CD8-positive, alpha-beta memory T cell (primary cell): Measurements from ENCODE around the gene DNAJC13. TPM values are rescaled to one million over a fixed set of nuclear protein-coding genes. Genes with fewer than 3 reads are reported as not detected.

ENCODE experiments used
- CTCF ChIA-PET: fragments of 350-600 bp; sonication (Branson Sonifier 250); formaldehyde crosslinking; loops from one replicate; lab custom pipeline; 2021; ENCODE audit warnings: antibody characterized with exemption; lab: Charles Lee
- POLR2A ChIA-PET: fragments of 350-600 bp; sonication (Branson Sonifier 250); formaldehyde crosslinking; loops from one replicate; lab custom pipeline; 2021; ENCODE audit warnings: antibody characterized with exemption; lab: Charles Lee
- DNase-seq, 5 donors: peaks; one replicate each; pipeline versions ENCODE4 v3.0.0 to v3.0.0-alpha.2; 2020 to 2022; ENCODE audit warnings: mixed read lengths in 1 of 5
- H3K27ac ChIP-seq: one replicate; pipeline ENCODE4 v1.7.0; 2013; ENCODE audit warnings: low read depth, mild to moderate bottlenecking, low read length, moderate library complexity
- H3K27me3 ChIP-seq: 2 replicates; pipeline ENCODE4 v1.7.0; 2013; ENCODE audit warnings: low read length, mild to moderate bottlenecking; ENCODE audit not compliant: insufficient read depth, poor library complexity, severe bottlenecking
- H3K36me3 ChIP-seq: 2 replicates; pipeline ENCODE4 v1.7.0; 2013; ENCODE audit warnings: mild to moderate bottlenecking, low read length, moderate library complexity; ENCODE audit not compliant: insufficient read depth
- H3K4me1 ChIP-seq: 2 replicates; pipeline ENCODE4 v1.7.0; 2013; ENCODE audit warnings: mild to moderate bottlenecking, low read length, moderate library complexity; ENCODE audit not compliant: insufficient read depth
- H3K4me3 ChIP-seq: 2 replicates; pipeline ENCODE4 v1.7.0; 2013; ENCODE audit warnings: mild to moderate bottlenecking, low read length
- H3K9me3 ChIP-seq: 2 replicates; pipeline ENCODE4 v1.7.0; 2013; ENCODE audit warnings: mild to moderate bottlenecking, low read length
- H3K27ac Mint-ChIP-seq, 8 donors: one replicate each; pipeline ENCODE4 v1.8.0; 2020 to 2021; ENCODE audit warnings: mixed read lengths in 8 of 8, mild to moderate bottlenecking in 6 of 8, inconsistent platforms in 3 of 8, moderate library complexity in 3 of 8
- H3K27me3 Mint-ChIP-seq, 2 donors: one replicate each; pipeline ENCODE4 v1.8.0; 2020 to 2021; ENCODE audit warnings: mixed read lengths in 2 of 2, mild to moderate bottlenecking in 1 of 2, moderate library complexity in 1 of 2
- H3K36me3 Mint-ChIP-seq, 3 donors: one replicate each; pipeline ENCODE4 v1.8.0; 2020 to 2021; ENCODE audit warnings: mixed read lengths in 3 of 3, inconsistent platforms in 1 of 3, mild to moderate bottlenecking in 1 of 3
- H3K4me1 Mint-ChIP-seq, 3 donors: one replicate each; pipeline ENCODE4 v1.8.0; 2020 to 2021; ENCODE audit warnings: mixed read lengths in 3 of 3, inconsistent platforms in 1 of 3, mild to moderate bottlenecking in 1 of 3
- H3K4me3 Mint-ChIP-seq, 7 donors: one replicate each; pipeline ENCODE4 v1.8.0; 2020 to 2021; ENCODE audit warnings: mixed read lengths in 7 of 7, mild to moderate bottlenecking in 6 of 7, moderate library complexity in 4 of 7, inconsistent platforms in 2 of 7
- H3K9me3 Mint-ChIP-seq, 5 donors: one replicate each; pipeline ENCODE4 v1.8.0; 2020 to 2022; ENCODE audit warnings: mixed read lengths in 5 of 5, mild to moderate bottlenecking in 3 of 5, moderate library complexity in 2 of 5, inconsistent platforms in 1 of 5
- polyA plus RNA-seq: library from polyadenylated mRNA; unstranded; fragments of 300-500 nt; fragmentation: Illumina TruSeq; gene quantifications from one replicate; pipeline ENCODE4 v1.2.3, GENCODE V29; 2021
- total RNA-seq, 2 experiments: library from RNA; stranded (reverse); gene quantifications; one replicate each; pipeline ENCODE4 v1.2.3, GENCODE V29; 2021

The DNAJC13 gene
- total and polyA plus RNA-seq, 3 experiments from 2014 or later = 8.3 to 41.7 (median 41.4) TPM

- ChIA-PET POLR2A (no interaction called here), CTCF (no interaction called here)
- H3K4me1 ChIP-seq = peaks cover 13% of the 10 kb centered on the region
- H3K27ac ChIP-seq = no peak overlapping the region
- H3K27me3 ChIP-seq = no peaks in the 10 kb centered on the region
- H3K36me3 ChIP-seq = no peaks in the 10 kb centered on the region
- Mint-ChIP-seq H3K27ac (no peak overlapping the region), H3K9me3 (no peaks in the 10 kb centered on the region), H3K27me3 (peaks cover 3 to 7% of the 10 kb centered on the region in 2 donors), H3K4me3 (peak overlapping the region in 1 of 7 donors; percentile 11), H3K36me3 (peaks cover 0 to 13% (median 0%) of the 10 kb centered on the region in 3 donors), H3K4me1 (peaks cover 15 to 24% (median 19%) of the 10 kb centered on the region in 3 donors)
- no peak overlapping the region for H3K4me3 ChIP-seq
- H3K9me3 ChIP-seq = no peaks in the 10 kb centered on the region
- DNase-seq = no peak
Observed at GRCh38 chr3:132414841-132415240, 2.5 kb upstream of the DNAJC13 start.

- no peak for DNase-seq
- Histone ChIP-seq H3K27me3 (no peaks in the 10 kb centered on the region), H3K27ac (no peak overlapping the region), H3K4me1 (peaks cover 13% of the 10 kb centered on the region), H3K9me3 (no peaks in the 10 kb centered on the region), H3K36me3 (no peaks in the 10 kb centered on the region), H3K4me3 (no peak overlapping the region)
- ChIA-PET POLR2A (no interaction called here), CTCF (no interaction called here)
- Mint-ChIP-seq H3K4me3 (peak overlapping the region; percentile 95 to 100 (median 99)), H3K4me1 (peaks cover 17 to 38% (median 32%) of the 10 kb centered on the region in 3 donors), H3K36me3 (peaks cover 0 to 22% (median 2%) of the 10 kb centered on the region in 3 donors), H3K27me3 (peaks cover 2 to 5% of the 10 kb centered on the region in 2 donors), H3K27ac (peak overlapping the region in 7 of 8 donors; percentile 13 to 99 (median 98)), H3K9me3 (no peaks in the 10 kb centered on the region)
Observed at GRCh38 chr3:132416161-132416560, 1.1 kb upstream of the DNAJC13 start.

- POLR2A ChIA-PET = interaction anchor here (0.6 to 1.1 kb wide), 4 partner anchors 28 to 1392 kb away, joined by 3 to 4 read pairs (median 4); partner anchors contain the start of genes ASTE1 and CDV3
Observed at GRCh38 chr3:132417695-132418411, 551 bp downstream of the DNAJC13 start.

GRCh38 chr3:132418916-132419315 is 1.6 kb downstream of the DNAJC13 start:
- Mint-ChIP-seq H3K27ac (peak overlapping the region in 2 of 8 donors; percentile 92 to 98), H3K4me3 (peak overlapping the region in 6 of 7 donors; percentile 5 to 100 (median 98)), H3K4me1 (peaks cover 25 to 56% (median 43%) of the 10 kb centered on the region in 3 donors), H3K36me3 (peaks cover 0 to 36% (median 4%) of the 10 kb centered on the region in 3 donors), H3K27me3 (peaks cover under 1 to 2% of the 10 kb centered on the region in 2 donors), H3K9me3 (no peaks in the 10 kb centered on the region)
- DNase-seq = no peak
- no peaks in the 10 kb centered on the region for H3K27me3 ChIP-seq
- no peak overlapping the region for H3K27ac ChIP-seq
- no peak overlapping the region for H3K4me3 ChIP-seq
- H3K9me3 ChIP-seq = no peaks in the 10 kb centered on the region
- H3K4me1 ChIP-seq = peaks cover 13% of the 10 kb centered on the region
- POLR2A ChIA-PET = no interaction called here
- CTCF ChIA-PET = no interaction called here
- H3K36me3 ChIP-seq = no peaks in the 10 kb centered on the region

More at GRCh38 chr3:132417695-132418411, 551 bp downstream of the DNAJC13 start:
- no peaks in the 10 kb centered on the region for H3K9me3 Mint-ChIP-seq
- Histone ChIP-seq H3K9me3 (no peaks in the 10 kb centered on the region), H3K27ac (peak overlapping the region; percentile 78), H3K27me3 (no peaks in the 10 kb centered on the region), H3K4me1 (peaks cover 13% of the 10 kb centered on the region), H3K36me3 (no peaks in the 10 kb centered on the region), H3K4me3 (peak overlapping the region; percentile 78)
- DNase-seq = peak in 3 of 5 donors; percentile 22 to 61 (median 38)
- peak overlapping the region; percentile 95 to 100 (median 99) for H3K4me3 Mint-ChIP-seq
- H3K4me1 Mint-ChIP-seq = peaks cover 20 to 46% (median 33%) of the 10 kb centered on the region in 3 donors
- peaks cover 0 to 32% (median 2%) of the 10 kb centered on the region in 3 donors for H3K36me3 Mint-ChIP-seq
- H3K27me3 Mint-ChIP-seq = peaks cover 2 to 4% of the 10 kb centered on the region in 2 donors
- peak overlapping the region; percentile 92 to 100 (median 98) for H3K27ac Mint-ChIP-seq
- CTCF ChIA-PET = interaction anchor here (0.8 to 1.0 kb wide), 3 partner anchors 17 to 20 kb away, joined by 3 read pairs; no protein-coding TSS in a partner anchor

- Mint-ChIP-seq H3K9me3 (no peaks in the 10 kb centered on the region), H3K4me3 (peak overlapping the region in 1 of 7 donors; percentile 6), H3K27me3 (peaks cover 0 to 2% of the 10 kb centered on the region in 2 donors), H3K27ac (no peak overlapping the region), H3K36me3 (peaks cover 0 to 52% (median 6%) of the 10 kb centered on the region in 3 donors), H3K4me1 (peaks cover 30 to 75% (median 62%) of the 10 kb centered on the region in 3 donors)
- Histone ChIP-seq H3K27me3 (no peaks in the 10 kb centered on the region), H3K4me3 (no peak overlapping the region), H3K36me3 (no peaks in the 10 kb centered on the region), H3K9me3 (no peaks in the 10 kb centered on the region), H3K27ac (no peak overlapping the region), H3K4me1 (peaks cover 10% of the 10 kb centered on the region)
- ChIA-PET CTCF (no interaction called here), POLR2A (no interaction called here)
- DNase-seq = no peak
Observed at GRCh38 chr3:132421832-132422231, 4.5 kb downstream of the DNAJC13 start.

- Mint-ChIP-seq H3K36me3 (peaks cover 0 to 46% (median 6%) of the 10 kb centered on the region in 3 donors), H3K4me3 (no peak overlapping the region), H3K27me3 (no peaks in the 10 kb centered on the region), H3K27ac (no peak overlapping the region), H3K9me3 (no peaks in the 10 kb centered on the region), H3K4me1 (peaks cover 29 to 71% (median 62%) of the 10 kb centered on the region in 3 donors)
- no peak for DNase-seq
- ChIA-PET POLR2A (no interaction called here), CTCF (no interaction called here)
- no peaks in the 10 kb centered on the region for H3K27me3 ChIP-seq
- H3K4me1 ChIP-seq = peaks cover 10% of the 10 kb centered on the region
- no peak overlapping the region for H3K4me3 ChIP-seq
- H3K36me3 ChIP-seq = no peaks in the 10 kb centered on the region
- no peaks in the 10 kb centered on the region for H3K9me3 ChIP-seq
- no peak overlapping the region for H3K27ac ChIP-seq
Observed at GRCh38 chr3:132422531-132422930, 5.2 kb downstream of the DNAJC13 start.

- H3K4me1 Mint-ChIP-seq = peaks cover 16 to 42% (median 39%) of the 10 kb centered on the region in 3 donors
- CTCF ChIA-PET = interaction anchor here (0.7 kb wide), 1 partner anchor 9 kb away, joined by 3 read pairs; no protein-coding TSS in a partner anchor
Observed at GRCh38 chr3:132432639-132433038, 15.3 kb downstream of the DNAJC13 start.

GRCh38 chr3:132433121-132433520 is 15.8 kb downstream of the DNAJC13 start:
- H3K36me3 Mint-ChIP-seq = peaks cover 4 to 29% (median 4%) of the 10 kb centered on the region in 3 donors
- H3K27ac Mint-ChIP-seq = peak overlapping the region in 2 of 8 donors; percentile 43 to 56
- Histone ChIP-seq H3K9me3 (no peaks in the 10 kb centered on the region), H3K27ac (no peak overlapping the region), H3K27me3 (no peaks in the 10 kb centered on the region), H3K4me3 (no peak overlapping the region), H3K4me1 (no peaks in the 10 kb centered on the region), H3K36me3 (no peaks in the 10 kb centered on the region)
- H3K9me3 Mint-ChIP-seq = no peaks in the 10 kb centered on the region
- H3K4me3 Mint-ChIP-seq = no peak overlapping the region
- POLR2A ChIA-PET = no interaction called here
- no peak for DNase-seq
- H3K4me1 Mint-ChIP-seq = peaks cover 16 to 40% (median 39%) of the 10 kb centered on the region in 3 donors
- H3K27me3 Mint-ChIP-seq = no peaks in the 10 kb centered on the region
- CTCF ChIA-PET = no interaction called here

More at GRCh38 chr3:132432639-132433038, 15.3 kb downstream of the DNAJC13 start:
- Histone ChIP-seq H3K27me3 (no peaks in the 10 kb centered on the region), H3K4me1 (no peaks in the 10 kb centered on the region), H3K36me3 (no peaks in the 10 kb centered on the region), H3K4me3 (no peak overlapping the region), H3K9me3 (no peaks in the 10 kb centered on the region), H3K27ac (no peak overlapping the region)
- Mint-ChIP-seq H3K27ac (no peak overlapping the region), H3K27me3 (no peaks in the 10 kb centered on the region), H3K36me3 (peaks cover 4 to 27% (median 4%) of the 10 kb centered on the region in 3 donors), H3K4me3 (no peak overlapping the region), H3K9me3 (no peaks in the 10 kb centered on the region)
- POLR2A ChIA-PET = no interaction called here
- no peak for DNase-seq
